Measurements from ENCODE around the gene GJC2. TPM values are rescaled to one million over a fixed set of nuclear protein-coding genes. Genes with fewer than 3 reads are reported as not detected.
"Not testable (repeated sequence)": the region's sequence is repeated elsewhere in the genome, so short reads cannot be mapped to it uniquely, and the experiment has no call there.

The GJC2 gene
- total RNA-seq, 2 experiments from 2014 or later: 2.1 to 2.4 TPM

GRCh38 chr1:228110556-228110955 lies 39.2 kb upstream of the GJC2 start:
- H3K27ac Mint-ChIP-seq: peak overlapping the region; percentile 93
- Histone ChIP-seq H3K4me1 (ENCODE audit: insufficient read depth, low read length) (peaks cover 26% of the 10 kb centered on the region), H3K9me3 (ENCODE audit: control insufficient read depth in 1 of 2, insufficient read depth in 1 of 2, low read length in 2 of 2) (no peaks in the 10 kb centered on the region), H3K36me3 (ENCODE audit: insufficient read depth, low read length) (peaks cover 22% of the 10 kb centered on the region), H3K4me3 (ENCODE audit: low read length) (no peak overlapping the region), H3K27me3 (ENCODE audit: control insufficient read depth in 1 of 2, insufficient read depth in 2 of 2, low read length in 2 of 2) (no peaks in the 10 kb centered on the region), H3K27ac (ENCODE audit: low read depth in 1 of 2, low read length in 2 of 2) (no peak overlapping the region)
- ATAC-seq (ENCODE audit: poor library complexity): no peak
- H3K9me3 Mint-ChIP-seq: no peaks in the 10 kb centered on the region
- CTCF ChIA-PET: interaction anchor here (2.1 kb wide), 1 partner anchor 54 kb away, joined by 9 read pairs; no protein-coding TSS in a partner anchor
- intact Hi-C loops (cut with DNase I, micrococcal nuclease): no loop called here
- H3K4me3 Mint-ChIP-seq: peak overlapping the region; percentile 56
- no peaks in the 10 kb centered on the region for H3K27me3 Mint-ChIP-seq
- no peak for TF ChIP-seq CTCF (IDR thresholded peaks at IDR 0.05)
- peaks cover 15% of the 10 kb centered on the region for H3K36me3 Mint-ChIP-seq (ENCODE audit: low read depth)
- no peak for DNase-seq
- POLR2A ChIA-PET: interaction anchor here (1.0 to 2.8 kb wide), 7 partner anchors 14 to 378 kb away, joined by 3 to 22 read pairs (median 3); partner anchors contain the start of genes ARF1 and GUK1
- H3K4me1 Mint-ChIP-seq (ENCODE audit: low read depth): peaks cover 26% of the 10 kb centered on the region

- intact Hi-C loops (cut with DNase I, micrococcal nuclease); H3K4me3 ChIP-seq (ENCODE audit: low read length); CTCF ChIA-PET; H3K9me3 ChIP-seq (ENCODE audit: control insufficient read depth in 1 of 2, insufficient read depth in 1 of 2, low read length in 2 of 2); H3K27me3 Mint-ChIP-seq; DNase-seq; H3K9me3 Mint-ChIP-seq; H3K27ac ChIP-seq (ENCODE audit: low read depth in 1 of 2, low read length in 2 of 2); H3K27me3 ChIP-seq (ENCODE audit: control insufficient read depth in 1 of 2, insufficient read depth in 2 of 2, low read length in 2 of 2); ATAC-seq (ENCODE audit: poor library complexity); POLR2A ChIA-PET; H3K27ac Mint-ChIP-seq: not testable (repeated sequence)
- Histone ChIP-seq H3K36me3 (ENCODE audit: insufficient read depth, low read length) (peaks cover 15% of the 10 kb centered on the region), H3K4me1 (ENCODE audit: insufficient read depth, low read length) (peaks cover 26% of the 10 kb centered on the region)
- Mint-ChIP-seq H3K4me3 (peak overlapping the region; percentile 56), H3K4me1 (ENCODE audit: low read depth) (peaks cover 24% of the 10 kb centered on the region), H3K36me3 (ENCODE audit: low read depth) (peaks cover 14% of the 10 kb centered on the region)
Observed at GRCh38 chr1:228111315-228111714, 38.4 kb upstream of the GJC2 start.

GRCh38 chr1:228112167-228112566 lies 37.6 kb upstream of the GJC2 start:
- intact Hi-C loops (cut with DNase I, micrococcal nuclease): no loop called here
- H3K4me3 Mint-ChIP-seq: no peak overlapping the region
- no peak for TF ChIP-seq CTCF (IDR thresholded peaks at IDR 0.05)
- Histone ChIP-seq H3K36me3 (ENCODE audit: insufficient read depth, low read length) (peaks cover 7% of the 10 kb centered on the region), H3K4me1 (ENCODE audit: insufficient read depth, low read length) (peaks cover 26% of the 10 kb centered on the region), H3K27me3 (ENCODE audit: control insufficient read depth in 1 of 2, insufficient read depth in 2 of 2, low read length in 2 of 2) (no peaks in the 10 kb centered on the region), H3K4me3 (ENCODE audit: low read length) (no peak overlapping the region), H3K27ac (ENCODE audit: low read depth in 1 of 2, low read length in 2 of 2) (no peak overlapping the region), H3K9me3 (ENCODE audit: control insufficient read depth in 1 of 2, insufficient read depth in 1 of 2, low read length in 2 of 2) (no peaks in the 10 kb centered on the region)
- CTCF ChIA-PET: interaction anchor here (1.3 kb wide), 1 partner anchor 53 kb away, joined by 3 read pairs; no protein-coding TSS in a partner anchor
- DNase-seq (no peak), ATAC-seq (ENCODE audit: poor library complexity) (no peak)
- no peak overlapping the region for H3K27ac Mint-ChIP-seq
- H3K4me1 Mint-ChIP-seq (ENCODE audit: low read depth): peaks cover 22% of the 10 kb centered on the region
- peaks cover 6% of the 10 kb centered on the region for H3K36me3 Mint-ChIP-seq (ENCODE audit: low read depth)
- H3K9me3 Mint-ChIP-seq: no peaks in the 10 kb centered on the region
- no peaks in the 10 kb centered on the region for H3K27me3 Mint-ChIP-seq
- POLR2A ChIA-PET: no interaction called here

- Mint-ChIP-seq H3K4me1 (ENCODE audit: low read depth) (peaks cover 22% of the 10 kb centered on the region), H3K27ac (no peak overlapping the region), H3K27me3 (no peaks in the 10 kb centered on the region), H3K9me3 (no peaks in the 10 kb centered on the region), H3K36me3 (ENCODE audit: low read depth) (peaks cover 6% of the 10 kb centered on the region), H3K4me3 (no peak overlapping the region)
- peaks cover 24% of the 10 kb centered on the region for H3K4me1 ChIP-seq (ENCODE audit: insufficient read depth, low read length)
- DNase-seq: no peak
- POLR2A ChIA-PET: no interaction called here
- H3K4me3 ChIP-seq (ENCODE audit: low read length): no peak overlapping the region
- ATAC-seq (ENCODE audit: poor library complexity): no peak
- no peaks in the 10 kb centered on the region for H3K9me3 ChIP-seq (ENCODE audit: control insufficient read depth in 1 of 2, insufficient read depth in 1 of 2, low read length in 2 of 2)
- no peak for TF ChIP-seq CTCF (IDR thresholded peaks at IDR 0.05)
- CTCF ChIA-PET: interaction anchor here (1.3 kb wide), 1 partner anchor 53 kb away, joined by 3 read pairs; no protein-coding TSS in a partner anchor
- H3K36me3 ChIP-seq (ENCODE audit: insufficient read depth, low read length): peaks cover 3% of the 10 kb centered on the region
- H3K27me3 ChIP-seq (ENCODE audit: control insufficient read depth in 1 of 2, insufficient read depth in 2 of 2, low read length in 2 of 2): no peaks in the 10 kb centered on the region
- no peak overlapping the region for H3K27ac ChIP-seq (ENCODE audit: low read depth in 1 of 2, low read length in 2 of 2)
- intact Hi-C loops (cut with DNase I, micrococcal nuclease): no loop called here
Observed at GRCh38 chr1:228112617-228113016, 37.1 kb upstream of the GJC2 start.
